ENCODE data around the gene BTAF1. TPM values are rescaled to one million over a fixed set of nuclear protein-coding genes. Genes with fewer than 3 reads are reported as not detected.

Gene BTAF1
- total RNA-seq, 1 experiment from 2014 or later, result 37.0 TPM

- intact Hi-C loops (cut with micrococcal nuclease), result no loop called here
- POLR2A ChIA-PET, result interaction anchor here (0.6 to 1.0 kb wide), 2 partner anchors 13 to 175 kb away, joined by 3 read pairs; no protein-coding TSS in a partner anchor
- no peaks in the 10 kb centered on the region for H3K9me3 Mint-ChIP-seq (ENCODE audit: unreplicated experiment)
- no TSS peak for BruUV-seq (replicated peaks)
- no peak overlapping the region for H3K4me3 Mint-ChIP-seq (ENCODE audit: unreplicated experiment)
- H3K4me1 Mint-ChIP-seq (ENCODE audit: insufficient read depth, unreplicated experiment), result peaks cover 5% of the 10 kb centered on the region
- no peak for TF ChIP-seq CTCF (IDR thresholded peaks at IDR 0.05; ENCODE audit: unreplicated experiment)
- CTCF ChIA-PET, result no interaction called here
- H3K27me3 Mint-ChIP-seq (ENCODE audit: insufficient read depth, unreplicated experiment), result no peaks in the 10 kb centered on the region
- no peak overlapping the region for H3K27ac Mint-ChIP-seq (ENCODE audit: low read depth, unreplicated experiment)
- peaks cover 26% of the 10 kb centered on the region for H3K36me3 Mint-ChIP-seq (ENCODE audit: insufficient read depth, unreplicated experiment)
- no peak for DNase-seq (ENCODE audit: unreplicated experiment)
Measured at GRCh38 chr10:91977491-91977890, 53.9 kb downstream of the BTAF1 start.

- peaks cover 5% of the 10 kb centered on the region for H3K4me1 Mint-ChIP-seq (ENCODE audit: insufficient read depth, unreplicated experiment)
- ChIA-PET CTCF (interaction anchor here (0.6 to 1.3 kb wide), 2 partner anchors 25 to 1311 kb away, joined by 3 read pairs; no protein-coding TSS in a partner anchor), POLR2A (interaction anchor here (0.8 kb wide), 1 partner anchor 485 kb away, joined by 3 read pairs; no protein-coding TSS in a partner anchor)
- no peak for TF ChIP-seq CTCF (IDR thresholded peaks at IDR 0.05; ENCODE audit: unreplicated experiment)
- H3K4me3 Mint-ChIP-seq (ENCODE audit: unreplicated experiment), result no peak overlapping the region
- no peak for DNase-seq (ENCODE audit: unreplicated experiment)
- no TSS peak for BruUV-seq (replicated peaks)
- no peaks in the 10 kb centered on the region for H3K9me3 Mint-ChIP-seq (ENCODE audit: unreplicated experiment)
- no peak overlapping the region for H3K27ac Mint-ChIP-seq (ENCODE audit: low read depth, unreplicated experiment)
- peaks cover 37% of the 10 kb centered on the region for H3K36me3 Mint-ChIP-seq (ENCODE audit: insufficient read depth, unreplicated experiment)
- intact Hi-C loops (cut with micrococcal nuclease), result no loop called here
- no peaks in the 10 kb centered on the region for H3K27me3 Mint-ChIP-seq (ENCODE audit: insufficient read depth, unreplicated experiment)
Measured at GRCh38 chr10:91978585-91978984, 55.0 kb downstream of the BTAF1 start.

GRCh38 chr10:91980319-91980718 lies 56.7 kb downstream of the BTAF1 start:
- BruUV-seq (replicated peaks), result no TSS peak
- no peak for TF ChIP-seq CTCF (IDR thresholded peaks at IDR 0.05; ENCODE audit: unreplicated experiment)
- intact Hi-C loops (cut with micrococcal nuclease), result no loop called here
- Mint-ChIP-seq H3K36me3 (ENCODE audit: insufficient read depth, unreplicated experiment) (peaks cover 49% of the 10 kb centered on the region), H3K4me1 (ENCODE audit: insufficient read depth, unreplicated experiment) (peaks cover 5% of the 10 kb centered on the region), H3K4me3 (ENCODE audit: unreplicated experiment) (no peak overlapping the region), H3K27ac (ENCODE audit: low read depth, unreplicated experiment) (no peak overlapping the region), H3K9me3 (ENCODE audit: unreplicated experiment) (no peaks in the 10 kb centered on the region), H3K27me3 (ENCODE audit: insufficient read depth, unreplicated experiment) (no peaks in the 10 kb centered on the region)
- CTCF ChIA-PET, result no interaction called here
- no peak for DNase-seq (ENCODE audit: unreplicated experiment)
- POLR2A ChIA-PET, result no interaction called here

GRCh38 chr10:91983416-91983815 lies 59.8 kb downstream of the BTAF1 start:
- DNase-seq (ENCODE audit: unreplicated experiment), result no peak
- CTCF ChIA-PET, result interaction anchor here (1.8 kb wide), 1 partner anchor 8 kb away, joined by 4 read pairs; no protein-coding TSS in a partner anchor
- Mint-ChIP-seq H3K4me3 (ENCODE audit: unreplicated experiment) (no peak overlapping the region), H3K9me3 (ENCODE audit: unreplicated experiment) (no peaks in the 10 kb centered on the region), H3K4me1 (ENCODE audit: insufficient read depth, unreplicated experiment) (peaks cover 7% of the 10 kb centered on the region), H3K36me3 (ENCODE audit: insufficient read depth, unreplicated experiment) (peaks cover 60% of the 10 kb centered on the region), H3K27ac (ENCODE audit: low read depth, unreplicated experiment) (no peak overlapping the region), H3K27me3 (ENCODE audit: insufficient read depth, unreplicated experiment) (no peaks in the 10 kb centered on the region)
- intact Hi-C loops (cut with micrococcal nuclease), result no loop called here
- BruUV-seq (replicated peaks), result no TSS peak
- POLR2A ChIA-PET, result interaction anchor here (0.7 to 1.0 kb wide), 2 partner anchors 8 to 12 kb away, joined by 3 to 4 read pairs; no protein-coding TSS in a partner anchor
- no peak for TF ChIP-seq CTCF (IDR thresholded peaks at IDR 0.05; ENCODE audit: unreplicated experiment)
